Fibroblast of the aortic adventitia (primary cell): ENCODE results near the gene CES5A. TPM values are rescaled to one million over a fixed set of nuclear protein-coding genes. Genes with fewer than 3 reads are reported as not detected.
"Not testable (repeated sequence)": the region's sequence is repeated elsewhere in the genome, so short reads cannot be mapped to it uniquely, and the experiment has no call there.

Source experiments
- DNase-seq: peaks from one replicate; pipeline ENCODE4 v3.0.0-alpha.2; 2010; ENCODE audit warnings: low read depth
- H3K4me3 ChIP-seq: 2 replicates; pipeline ENCODE4 v1.5.1; 2011; ENCODE audit warnings: low read depth, mild to moderate bottlenecking, control low read depth, low read length, moderate library complexity
- CTCF ChIP-seq: IDR thresholded peaks from 2 replicates; pipeline ENCODE4 v1.5.1; 2011; ENCODE audit warnings: mild to moderate bottlenecking, low read length, control low read depth, inconsistent platforms; ENCODE audit not compliant: insufficient read depth
- total RNA-seq: library from RNA; depleted of rRNA; stranded (reverse); fragments of >200 nt; gene quantifications from 2 replicates; pipeline ENCODE4 v1.2.3, GENCODE V29; 2012; ENCODE audit warnings: low replicate concordance

CES5A gene, protein sequence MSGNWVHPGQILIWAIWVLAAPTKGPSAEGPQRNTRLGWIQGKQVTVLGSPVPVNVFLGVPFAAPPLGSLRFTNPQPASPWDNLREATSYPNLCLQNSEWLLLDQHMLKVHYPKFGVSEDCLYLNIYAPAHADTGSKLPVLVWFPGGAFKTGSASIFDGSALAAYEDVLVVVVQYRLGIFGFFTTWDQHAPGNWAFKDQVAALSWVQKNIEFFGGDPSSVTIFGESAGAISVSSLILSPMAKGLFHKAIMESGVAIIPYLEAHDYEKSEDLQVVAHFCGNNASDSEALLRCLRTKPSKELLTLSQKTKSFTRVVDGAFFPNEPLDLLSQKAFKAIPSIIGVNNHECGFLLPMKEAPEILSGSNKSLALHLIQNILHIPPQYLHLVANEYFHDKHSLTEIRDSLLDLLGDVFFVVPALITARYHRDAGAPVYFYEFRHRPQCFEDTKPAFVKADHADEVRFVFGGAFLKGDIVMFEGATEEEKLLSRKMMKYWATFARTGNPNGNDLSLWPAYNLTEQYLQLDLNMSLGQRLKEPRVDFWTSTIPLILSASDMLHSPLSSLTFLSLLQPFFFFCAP
- not detected in 2 replicates for total RNA-seq

GRCh38 chr16:55875273-55875672 is at the start of gene CES5A:
CES5A (minus strand) TSS chr16:55875373; CDS start chr16:55875221, 152 bp downstream.
- DNase-seq = no peak
- TF ChIP-seq CTCF = no peak
- no peak within 1 kb of the TSS for H3K4me3 ChIP-seq

DNA sequence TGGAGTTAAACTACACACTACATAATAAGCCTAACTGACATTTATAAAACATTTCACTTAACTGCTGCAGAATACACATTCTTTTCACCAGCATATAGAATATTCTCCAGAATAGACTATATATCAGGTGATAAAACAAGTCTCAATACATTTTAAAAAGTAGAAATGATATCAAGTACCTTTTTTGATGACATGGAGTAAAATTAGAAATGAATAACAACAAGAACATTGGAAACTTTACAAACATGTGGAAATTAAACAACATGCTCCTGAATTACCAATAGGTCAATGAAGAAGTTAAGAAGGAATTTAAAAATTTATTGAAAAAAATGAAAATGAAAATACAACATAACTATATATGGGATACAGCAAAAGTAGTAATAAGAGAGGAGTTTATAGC is 47.5 kb upstream of the CES5A start:
- DNase-seq = no peak
- TF ChIP-seq CTCF = no peak
- no peak overlapping the region for H3K4me3 ChIP-seq

GRCh38 chr16:55917373-55918160 is 42.4 kb upstream of the CES5A start:
- TF ChIP-seq CTCF = no peak
- H3K4me3 ChIP-seq = no peak overlapping the region
- no peak for DNase-seq

GRCh38 chr16:55915096-55915827 is 40.1 kb upstream of the CES5A start:
- H3K4me3 ChIP-seq = no peak overlapping the region
- DNase-seq = no peak
- no peak for TF ChIP-seq CTCF

DNA sequence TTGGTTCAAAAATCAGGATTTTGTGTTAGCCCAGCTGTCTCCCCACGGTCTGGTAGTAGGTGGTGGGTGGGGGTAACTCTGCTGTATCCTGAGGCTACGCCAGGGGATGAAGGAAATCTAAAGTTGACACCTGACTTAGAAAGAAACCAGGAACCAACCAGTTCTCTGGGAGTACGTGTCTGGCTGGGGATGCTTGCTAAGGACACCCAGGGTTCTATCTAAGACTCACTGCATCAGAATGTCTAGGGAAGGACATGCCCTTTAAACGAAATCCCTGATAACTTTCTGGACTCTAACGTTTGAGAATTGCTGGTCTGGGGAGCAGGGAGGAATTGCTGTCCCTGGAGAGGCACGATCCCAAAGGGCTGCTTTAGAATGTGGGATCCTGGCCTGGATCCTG is 39.2 kb upstream of the CES5A start:
- TF ChIP-seq CTCF = no peak
- no peak for DNase-seq

DNA sequence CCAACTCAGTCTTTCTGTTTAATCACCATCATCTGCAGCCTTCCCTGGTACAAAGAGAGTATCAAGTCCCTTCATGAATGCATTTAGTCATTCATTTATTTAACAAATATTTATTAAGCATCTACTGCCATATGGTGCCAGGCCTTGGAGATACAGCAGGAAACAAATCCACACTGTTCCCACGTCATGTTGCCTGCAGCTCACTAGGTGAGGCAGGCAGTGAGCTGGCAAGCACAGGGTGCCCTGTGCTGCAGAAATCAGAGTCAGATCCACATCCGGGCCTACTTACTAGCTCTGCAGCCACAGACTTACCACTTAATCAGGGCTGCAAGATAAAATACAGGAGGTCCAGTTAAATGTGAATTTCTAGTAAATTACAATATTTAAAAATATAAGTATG is 38.5 kb upstream of the CES5A start:
- TF ChIP-seq CTCF = no peak

More for the DNA sequence above, 39.2 kb upstream of the CES5A start:
- H3K4me3 ChIP-seq = no peak overlapping the region

GRCh38 chr16:55913121-55913520 is 37.9 kb upstream of the CES5A start:
- not testable (repeated sequence) for DNase-seq, H3K4me3 ChIP-seq

More for the DNA sequence above, 38.5 kb upstream of the CES5A start:
- no peak overlapping the region for H3K4me3 ChIP-seq
- DNase-seq = no peak
